ENCODE data around the gene ALDOB.

The ALDOB gene

DNA sequence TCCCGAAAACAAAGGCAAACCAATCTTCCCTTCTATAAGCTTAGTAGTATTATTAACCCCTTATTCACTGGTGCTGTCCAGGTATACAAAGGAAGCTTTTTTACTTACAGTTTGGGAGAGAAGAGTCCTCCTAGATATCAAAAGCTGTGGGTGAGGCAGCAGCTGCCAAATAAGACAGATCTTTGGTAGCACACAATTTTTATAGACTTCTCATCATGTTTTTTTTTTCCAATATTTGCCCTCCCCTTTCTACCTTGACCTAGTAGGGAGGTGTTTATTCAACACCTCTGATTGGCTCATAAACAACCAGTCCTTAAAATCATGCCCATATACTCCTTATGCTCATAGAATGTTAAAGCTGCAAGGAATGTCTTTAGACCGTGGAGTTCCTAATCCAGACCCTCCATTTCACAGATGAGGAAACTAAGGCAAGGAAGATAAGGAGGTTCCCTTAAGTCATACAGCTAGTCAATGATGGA, at the start of gene ALDOB:
Gene ALDOB, minus strand, starts transcription at position 174 of the 479 bp plus-strand sequence. CDS start 4,887 bp downstream, outside the sequence.
- in situ Hi-C loops (cut with HindIII; ENCODE audit: low pct_ligation_motif_present, low sequenced_read_pairs) = no loop called here
- Histone ChIP-seq H3K27me3 (replicated peaks) (no peaks in the 10 kb centered on the region), H3K36me3 (replicated peaks) (no peaks in the 10 kb centered on the region), H3K27ac (no peak within 1 kb of the TSS), H3K4me3 (ENCODE audit: low read depth, low read length) (no peak within 1 kb of the TSS)
- TF ChIP-seq CTCF (IDR thresholded peaks at IDR 0.05; ENCODE audit: low read depth, low read length, missing control alignments) = no peak
- DNase-seq = no peak

GRCh38 chr9:101484046-101484445, 48.5 kb upstream of the ALDOB start:
- H3K27ac ChIP-seq = no peak overlapping the region
- H3K4me3 ChIP-seq (ENCODE audit: low read depth, low read length) = no peak overlapping the region
- DNase-seq = no peak
- in situ Hi-C loops (cut with HindIII; ENCODE audit: low pct_ligation_motif_present, low sequenced_read_pairs) = no loop called here
- no peaks in the 10 kb centered on the region for H3K27me3 ChIP-seq (replicated peaks)
- TF ChIP-seq CTCF (IDR thresholded peaks at IDR 0.05; ENCODE audit: low read depth, low read length, missing control alignments) = no peak
- no peaks in the 10 kb centered on the region for H3K36me3 ChIP-seq (replicated peaks)

DNA sequence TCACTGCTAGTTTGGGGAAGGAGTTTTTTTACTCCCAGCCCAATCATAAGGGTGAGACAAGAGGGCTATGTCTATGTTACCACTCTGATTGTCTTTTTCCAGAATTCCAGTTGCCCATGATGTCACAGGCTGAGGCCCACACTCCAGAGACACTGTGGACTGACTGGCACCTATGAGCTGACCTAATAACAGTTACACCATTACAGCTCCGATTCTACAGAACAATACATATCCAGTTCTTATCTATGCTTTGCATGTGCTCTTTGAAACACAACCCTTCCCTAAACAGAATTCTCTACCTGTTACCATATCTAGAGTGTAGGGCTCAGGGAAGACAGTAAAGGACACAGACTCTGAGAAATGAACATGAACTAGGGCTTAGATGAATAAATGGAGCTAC, 45.7 kb upstream of the ALDOB start:
- no peaks in the 10 kb centered on the region for H3K27me3 ChIP-seq (replicated peaks)
- no peak for DNase-seq
- no peak overlapping the region for H3K27ac ChIP-seq
- no peaks in the 10 kb centered on the region for H3K36me3 ChIP-seq (replicated peaks)
- in situ Hi-C loops (cut with HindIII; ENCODE audit: low pct_ligation_motif_present, low sequenced_read_pairs) = no loop called here
- no peak for TF ChIP-seq CTCF (IDR thresholded peaks at IDR 0.05; ENCODE audit: low read depth, low read length, missing control alignments)
- no peak overlapping the region for H3K4me3 ChIP-seq (ENCODE audit: low read depth, low read length)

GRCh38 chr9:101480386-101480785, 44.8 kb upstream of the ALDOB start:
- in situ Hi-C loops (cut with HindIII; ENCODE audit: low pct_ligation_motif_present, low sequenced_read_pairs) = no loop called here
- DNase-seq = no peak
- Histone ChIP-seq H3K36me3 (replicated peaks) (peaks cover 3% of the 10 kb centered on the region), H3K27ac (no peak overlapping the region), H3K4me3 (ENCODE audit: low read depth, low read length) (no peak overlapping the region), H3K27me3 (replicated peaks) (no peaks in the 10 kb centered on the region)
- TF ChIP-seq CTCF (IDR thresholded peaks at IDR 0.05; ENCODE audit: low read depth, low read length, missing control alignments) = no peak

GRCh38 chr9:101479338-101480030, 43.9 kb upstream of the ALDOB start:
- DNase-seq = no peak
- no peak for TF ChIP-seq CTCF (IDR thresholded peaks at IDR 0.05; ENCODE audit: low read depth, low read length, missing control alignments)
- in situ Hi-C loops (cut with HindIII; ENCODE audit: low pct_ligation_motif_present, low sequenced_read_pairs) = no loop called here
- Histone ChIP-seq H3K27me3 (replicated peaks) (no peaks in the 10 kb centered on the region), H3K36me3 (replicated peaks) (peaks cover 3% of the 10 kb centered on the region), H3K27ac (no peak overlapping the region), H3K4me3 (ENCODE audit: low read depth, low read length) (no peak overlapping the region)

DNA sequence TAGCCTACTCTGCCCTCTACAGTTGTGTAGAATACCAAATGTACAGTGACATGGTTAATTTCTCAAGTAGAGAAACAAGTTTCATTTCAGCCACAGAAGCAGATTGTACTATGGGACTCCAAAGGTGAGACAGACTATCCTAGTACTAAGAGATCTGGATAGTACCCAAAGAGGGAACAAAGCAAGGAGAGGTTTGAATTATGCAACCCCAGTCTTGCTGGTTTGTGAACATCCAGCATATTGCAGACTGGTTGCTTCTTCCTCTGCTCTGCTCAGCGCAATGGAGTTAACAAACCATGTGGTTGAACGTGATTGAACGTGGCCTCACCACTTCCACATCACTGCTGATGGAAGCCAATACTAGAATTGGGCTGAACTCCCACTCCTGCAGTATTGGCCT, 43.3 kb upstream of the ALDOB start:
- no peak for DNase-seq
- H3K27ac ChIP-seq = no peak overlapping the region

More for the DNA sequence above, 43.3 kb upstream of the ALDOB start:
- Histone ChIP-seq H3K4me3 (ENCODE audit: low read depth, low read length) (no peak overlapping the region), H3K36me3 (replicated peaks) (peaks cover 3% of the 10 kb centered on the region), H3K27me3 (replicated peaks) (no peaks in the 10 kb centered on the region)
- in situ Hi-C loops (cut with HindIII; ENCODE audit: low pct_ligation_motif_present, low sequenced_read_pairs) = no loop called here
- TF ChIP-seq CTCF (IDR thresholded peaks at IDR 0.05; ENCODE audit: low read depth, low read length, missing control alignments) = no peak

Measured in brain microvascular endothelial cell (primary cell).